H1 (cell line): ENCODE data around the gene TAF11L2. TPM values are rescaled to one million over a fixed set of nuclear protein-coding genes. Genes with fewer than 3 reads are reported as not detected.
A peak's percentile ranks its signal among the peaks of the same experiment; 100 is the strongest.

ENCODE experiments used
- CTCF ChIA-PET: fragments of 300-600 bp; sonication (Branson Sonifier 250); formaldehyde crosslinking; loops from one replicate; lab custom pipeline; 2021; ENCODE audit not compliant: partially characterized antibody; lab: Charles Lee
- POLR2A ChIA-PET: fragments of 300-600 bp; sonication (Branson Sonifier 250); formaldehyde crosslinking; loops from one replicate; lab custom pipeline; 2021; ENCODE audit warnings: inconsistent platforms; ENCODE audit not compliant: partially characterized antibody; lab: Charles Lee
- DNase-seq, 2 experiments: peaks; one replicate each; pipeline versions ENCODE4 v3.0.0 to v3.0.0-alpha.2; 2010 to 2022; ENCODE audit warnings: low spot score in 2 of 2, low read depth in 1 of 2, mixed read lengths in 1 of 2
- FAIRE-seq: peaks from 2 replicates; lab custom pipeline; 2011; peaks lifted over from hg19 to GRCh38; lab: Jason Lieb, UNC
- H2AFZ ChIP-seq: 2 replicates; pipeline ENCODE4 v1.8.1; 2012; ENCODE audit warnings: low read length, inconsistent platforms
- H2AK5ac ChIP-seq: 2 replicates; pipeline ENCODE4 v1.6.1; 2013; ENCODE audit warnings: low read depth, low read length
- H2BK120ac ChIP-seq: replicated peaks from 2 replicates; pipeline ENCODE3; 2013; ENCODE audit warnings: low read depth, low read length, inconsistent platforms
- H2BK12ac ChIP-seq: 2 replicates; pipeline ENCODE4 v1.6.1; 2013; ENCODE audit warnings: low read depth, low read length
- H2BK15ac ChIP-seq: 2 replicates; pipeline ENCODE4 v1.6.1; 2013; ENCODE audit warnings: low read length
- H2BK20ac ChIP-seq: 2 replicates; pipeline ENCODE4 v1.6.1; 2013; ENCODE audit warnings: low read length
- H2BK5ac ChIP-seq: 2 replicates; pipeline ENCODE4 v1.6.1; 2013; ENCODE audit warnings: low read depth, low read length
- H3K14ac ChIP-seq: 2 replicates; pipeline ENCODE4 v1.6.1; 2013; ENCODE audit warnings: inconsistent platforms; ENCODE audit not compliant: insufficient read length
- H3K18ac ChIP-seq: 2 replicates; pipeline ENCODE4 v1.6.1; 2013; ENCODE audit warnings: low read length; ENCODE audit errors: extremely low read depth
- H3K23ac ChIP-seq: 2 replicates; pipeline ENCODE4 v1.6.1; 2013; ENCODE audit warnings: inconsistent platforms; ENCODE audit not compliant: insufficient read length
- H3K23me2 ChIP-seq: 2 replicates; pipeline ENCODE4 v1.6.1; 2013; ENCODE audit warnings: low read depth, low read length
- H3K27ac ChIP-seq: 2 replicates; pipeline ENCODE4 v1.6.1; 2011; ENCODE audit warnings: low read depth, low read length, inconsistent platforms
- H3K27me3 ChIP-seq, 4 experiments: replicated peaks in 1 of 4; 1 replicate in 1 of 4; 2 replicates in 3 of 4; pipeline versions ENCODE4 v1.6.1 to v1.8.1; 2011 to 2013; ENCODE audit warnings: low read length in 3 of 4, mild to moderate bottlenecking in 3 of 4, inconsistent platforms in 2 of 4, mixed read lengths in 2 of 4, moderate library complexity in 1 of 4; ENCODE audit not compliant: control insufficient read depth in 3 of 4, insufficient read depth in 3 of 4; ENCODE audit errors: extremely low read depth in 1 of 4
- H3K36me3 ChIP-seq, 4 experiments: 2 replicates each; pipeline versions ENCODE4 v1.6.1 to v1.8.1; 2011 to 2013; ENCODE audit warnings: mild to moderate bottlenecking in 4 of 4, low read length in 3 of 4, moderate library complexity in 2 of 4, control low read depth in 1 of 4, inconsistent platforms in 1 of 4; ENCODE audit not compliant: insufficient read depth in 4 of 4, control insufficient read depth in 2 of 4
- H3K4ac ChIP-seq: replicated peaks from 2 replicates; pipeline ENCODE3; 2013; ENCODE audit warnings: low read length, low read depth, mixed read lengths, inconsistent platforms; ENCODE audit not compliant: insufficient read length
- H3K4me1 ChIP-seq, 4 experiments: replicated peaks in 1 of 4; 1 replicate in 1 of 4; 2 replicates in 3 of 4; pipeline versions ENCODE4 v1.6.1 to v1.8.1; 2011 to 2013; ENCODE audit warnings: low read length in 3 of 4, inconsistent platforms in 2 of 4, mixed read lengths in 1 of 4; ENCODE audit not compliant: insufficient read depth in 4 of 4, control insufficient read depth in 3 of 4
- H3K4me2 ChIP-seq, 2 experiments: 2 replicates each; pipeline versions ENCODE4 v1.6.1 to v1.8.1; 2011 to 2013; ENCODE audit warnings: low read depth in 2 of 2, low read length in 2 of 2, control low read depth in 1 of 2, inconsistent platforms in 1 of 2, mild to moderate bottlenecking in 1 of 2; ENCODE audit not compliant: insufficient read depth in 1 of 2
- H3K4me3 ChIP-seq, 4 experiments: fragments of 200-600, 300-600 bp in 1 of 4; sonication (generic), shearing (Covaris generic), sonication (Bioruptor Twin) in 1 of 4; 2 replicates each; pipeline versions ENCODE4 v1.5.1 to v1.8.1; 2011 to 2016; ENCODE audit warnings: low read length in 4 of 4, low read depth in 3 of 4, control low read depth in 2 of 4, inconsistent platforms in 2 of 4, mild to moderate bottlenecking in 2 of 4, mixed read lengths in 1 of 4, moderate library complexity in 1 of 4; ENCODE audit not compliant: insufficient read depth in 2 of 4; ENCODE audit errors: extremely low read depth in 1 of 4
- H3K56ac ChIP-seq: replicated peaks from 2 replicates; pipeline ENCODE3; 2013; ENCODE audit warnings: low read depth, mild to moderate bottlenecking, mixed read lengths, low read length, inconsistent platforms; ENCODE audit not compliant: insufficient read length
- H3K79me1 ChIP-seq: 2 replicates; pipeline ENCODE4 v1.6.1; 2013; ENCODE audit warnings: low read depth, low read length, control low read depth
- H3K79me2 ChIP-seq, 2 experiments: 2 replicates each; pipeline versions ENCODE4 v1.6.1 to v1.8.1; 2012 to 2013; ENCODE audit warnings: low read length in 2 of 2, mild to moderate bottlenecking in 2 of 2, inconsistent platforms in 1 of 2; ENCODE audit not compliant: insufficient read depth in 2 of 2, control insufficient read depth in 1 of 2
- H3K9ac ChIP-seq, 4 experiments: replicated peaks in 1 of 4; 1 replicate in 1 of 4; 2 replicates in 3 of 4; pipeline versions ENCODE4 v1.6.1 to v1.8.1; 2011 to 2013; ENCODE audit warnings: low read depth in 3 of 4, low read length in 3 of 4, control low read depth in 2 of 4, mild to moderate bottlenecking in 2 of 4, moderate library complexity in 2 of 4, inconsistent platforms in 1 of 4; ENCODE audit errors: extremely low read depth in 1 of 4
- H3K9me3 ChIP-seq, 2 experiments: 2 replicates each; pipeline versions ENCODE4 v1.6.1 to v1.8.1; 2012 to 2013; ENCODE audit warnings: mild to moderate bottlenecking in 2 of 2, moderate library complexity in 2 of 2, control low read depth in 1 of 2, inconsistent platforms in 1 of 2, low read depth in 1 of 2, low read length in 1 of 2, mixed read lengths in 1 of 2; ENCODE audit not compliant: insufficient read depth in 2 of 2
- H4K20me1 ChIP-seq, 2 experiments: replicated peaks in 1 of 2; 2 replicates each; pipeline versions ENCODE3 to v1.8.1; 2011 to 2013; ENCODE audit warnings: inconsistent platforms in 2 of 2, low read length in 2 of 2, mild to moderate bottlenecking in 1 of 2; ENCODE audit not compliant: insufficient read depth in 2 of 2, control insufficient read depth in 1 of 2
- H4K5ac ChIP-seq: 2 replicates; pipeline ENCODE4 v1.6.1; 2013; ENCODE audit warnings: low read length, low read depth, mixed read lengths, inconsistent platforms; ENCODE audit not compliant: insufficient read length
- H4K8ac ChIP-seq: 2 replicates; pipeline ENCODE4 v1.8.0; 2013; ENCODE audit warnings: mild to moderate bottlenecking, moderate library complexity, low read length, inconsistent platforms; ENCODE audit not compliant: insufficient read depth; ENCODE audit errors: extremely low read depth
- H4K91ac ChIP-seq: replicated peaks from 2 replicates; pipeline ENCODE3; 2013; ENCODE audit warnings: low read length, mixed read lengths, inconsistent platforms; ENCODE audit not compliant: insufficient read length
- ASH2L ChIP-seq: fragments of 200-600, 300-600 bp; sonication (generic); IDR thresholded peaks from one replicate; pipeline ENCODE4 v1.7.1; 2017; ENCODE audit warnings: low read length
- FOSL1 ChIP-seq: IDR thresholded peaks from 2 replicates; pipeline ENCODE4 v1.6.1; 2011; ENCODE audit warnings: mild to moderate bottlenecking, low read depth, low read length, moderate library complexity; ENCODE audit not compliant: insufficient read depth
- NANOG ChIP-seq: IDR thresholded peaks from 2 replicates; pipeline ENCODE4 v1.6.1; 2011; ENCODE audit warnings: low read length, low read depth, mild to moderate bottlenecking, inconsistent platforms; ENCODE audit not compliant: insufficient read depth, poor library complexity, severe bottlenecking
- POLR2AphosphoS5 ChIP-seq: IDR thresholded peaks from 2 replicates; pipeline ENCODE4 v1.6.1; 2011; ENCODE audit warnings: low read depth, low read length
- RBBP5 ChIP-seq: IDR thresholded peaks from 2 replicates; pipeline ENCODE4 v1.7.1; 2012; ENCODE audit warnings: low read depth, mild to moderate bottlenecking, inconsistent platforms, low read length, moderate library complexity, borderline replicate concordance
- RFX5 ChIP-seq: IDR thresholded peaks from 2 replicates; pipeline ENCODE4 v1.6.1; 2011; ENCODE audit warnings: low read depth, low read length, improper control_type of control experiment, borderline replicate concordance
- TAF1 ChIP-seq: IDR thresholded peaks from 2 replicates; pipeline ENCODE4 v1.6.1; 2011; ENCODE audit warnings: mild to moderate bottlenecking, low read depth, low read length
- WGBS, 2 experiments: shearing (Covaris generic) in 1 of 2; methylation state at CpG; one replicate each; pipeline versions ENCODE4 v1.1.6 to v1.1.7; 2013 to 2015; ENCODE audit warnings: low lambda C conversion rate in 2 of 2, mixed read lengths in 2 of 2, inconsistent platforms in 1 of 2, low coverage in 1 of 2, missing lambda C conversion rate in 1 of 2; ENCODE audit not compliant: insufficient replicate concordance in 2 of 2, insufficient coverage in 1 of 2, insufficient read length in 1 of 2; ENCODE audit errors: extremely low coverage in 1 of 2, missing lambda C conversion rate in 1 of 2; 5-methylcytosine and 5-hydroxymethylcytosine counted together
- polyA plus RNA-seq, 7 experiments: library from polyadenylated mRNA; depleted of rRNA in 3 of 7; stranded (reverse) in 5 of 7; unstranded in 2 of 7; fragments of >200 nt in 5 of 7; fragments of 200-250 nt in 2 of 7; gene quantifications; 1 replicate in 5 of 7; 2 replicates in 1 of 7; 4 replicates in 1 of 7; pipeline versions ENCODE4 v1.2.1 to v1.2.3, GENCODE V29; 2011 to 2013; ENCODE audit warnings: missing spikeins in 2 of 7, mixed read lengths in 2 of 7
- total RNA-seq: library from RNA; stranded (reverse); fragmentation: NEBNext Ultra II Directional; extraction: Animal tissue kit (Norgen Biotek cat#: 25700); gene quantifications from 2 replicates; pipeline ENCODE4 v1.2.1, GENCODE V29; 2021

The TAF11L2 gene
- total and polyA plus RNA-seq, 2 of the 8 experiments (the other 6 are each of a cell fraction or from before 2014, with no cell fraction given): not detected

DNA sequence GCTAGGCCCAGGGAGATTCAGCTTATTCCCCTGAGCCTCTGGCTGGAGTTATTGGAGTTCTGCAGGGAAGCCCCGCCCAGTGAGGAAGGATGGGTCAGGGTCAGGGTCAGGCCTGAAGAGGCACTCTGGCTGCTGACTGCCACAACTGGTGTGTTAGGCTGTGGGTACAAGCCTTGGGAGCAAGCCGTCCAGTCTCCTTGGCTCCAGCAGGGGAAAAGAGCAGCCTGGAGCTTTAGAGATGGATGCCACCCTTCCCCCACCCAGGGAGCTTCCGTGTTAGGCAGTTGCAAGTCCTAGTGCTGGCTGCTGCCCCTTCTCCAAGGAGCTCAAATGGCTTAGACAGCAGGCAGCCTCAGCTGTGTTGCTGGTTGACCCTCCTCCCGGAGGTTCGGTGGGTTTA lies 34.4 kb upstream of the TAF11L2 start:
- Histone ChIP-seq H3K9me3 (no peaks in the 10 kb centered on the region), H3K4ac (no peak overlapping the region), H4K20me1 (no peaks in the 10 kb centered on the region), H3K4me1 (peaks cover 0 to 7% (median 0%) of the 10 kb centered on the region in 4 experiments; a peak in 3 of 7 replicates), H3K23ac (no peak overlapping the region), H3K36me3 (no peaks in the 10 kb centered on the region), H3K14ac (no peak overlapping the region), H2BK12ac (peak overlapping the region; percentile 2; the same call in 1 of the 2 replicates), H2AK5ac (no peak overlapping the region), H3K79me1 (no peaks in the 10 kb centered on the region), H2BK20ac (no peak overlapping the region), H3K9ac (no peak overlapping the region), H3K27ac (no peak overlapping the region), H3K27me3 (no peaks in the 10 kb centered on the region), H3K4me2 (no peak overlapping the region), H2AFZ (peak overlapping the region; percentile 63; the same call in 1 of the 2 replicates), H3K56ac (no peak overlapping the region), H2BK5ac (no peak overlapping the region), H2BK15ac (no peak overlapping the region), H3K79me2 (no peaks in the 10 kb centered on the region), H4K8ac (no peak overlapping the region), H4K91ac (no peak overlapping the region), H4K5ac (no peak overlapping the region), H3K23me2 (no peaks in the 10 kb centered on the region), H3K18ac (no peak overlapping the region), H2BK120ac (no peak overlapping the region), H3K4me3 (no peak overlapping the region)
- 80% methylated on average over 5 of the region's 5 CpGs; no CpG with 5 or more reads in 1 of the 2 experiments for WGBS, 2 experiments
- DNase-seq: no peak
- no peak for FAIRE-seq
- ChIA-PET POLR2A (no interaction called here), CTCF (interaction anchor here (0.9 kb wide), 1 partner anchor 247 kb away, joined by 3 read pairs; no protein-coding TSS in a partner anchor)
- TF ChIP-seq FOSL1: no peak
- TF ChIP-seq RBBP5: no peak
- TF ChIP-seq ASH2L: no peak
- no peak for TF ChIP-seq RFX5
- no peak for TF ChIP-seq POLR2AphosphoS5
- TF ChIP-seq TAF1: no peak
- no peak for TF ChIP-seq NANOG
